Measurements from ENCODE around the gene CSMD2. TPM values are rescaled to one million over a fixed set of nuclear protein-coding genes. Genes with fewer than 3 reads are reported as not detected.

Gene CSMD2
- total and polyA plus RNA-seq, 2 of the 4 experiments (the other 2 are of a cell fraction), result under 0.01 to 0.36 TPM

DNA sequence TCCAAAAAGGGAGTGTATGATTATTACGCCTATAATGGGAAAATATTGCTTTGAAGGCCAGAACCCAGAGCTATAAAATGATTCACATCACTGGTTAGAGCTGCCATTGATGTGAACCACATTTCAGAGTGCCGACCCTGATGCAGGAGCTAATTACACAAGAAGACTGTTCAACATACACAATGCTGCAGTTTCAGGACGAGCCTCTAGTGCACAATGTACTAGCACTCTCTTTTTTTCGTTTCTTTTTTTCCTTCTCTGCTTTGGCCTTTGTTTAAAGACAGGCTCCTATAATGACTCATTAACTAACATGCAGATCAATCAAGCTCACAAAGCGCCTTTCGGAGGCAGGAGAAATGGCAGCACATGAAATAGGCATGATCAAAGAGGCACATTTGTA is 367.2 kb downstream of the CSMD2 start:
- no TSS peak for BruUV-seq (replicated peaks)
- intact Hi-C loops (cut with micrococcal nuclease), result no loop called here
- no peak overlapping the region for H2BK5ac ChIP-seq (ENCODE audit: low read depth, low read length, poor library complexity, severe bottlenecking)
- no peak overlapping the region for H3K27ac ChIP-seq (ENCODE audit: insufficient read depth, low read length)
- in situ Hi-C loops (cut with MboI; ENCODE audit: low sequenced_read_pairs), result no loop called here
- no peak overlapping the region for H4K91ac ChIP-seq (ENCODE audit: insufficient read depth, low read depth, low read length)
- peaks cover 29% of the 10 kb centered on the region for H3K9me3 ChIP-seq (ENCODE audit: control insufficient read depth, insufficient read depth, low read length)
- ATAC-seq (ENCODE audit: low read depth) (no peak), DNase-seq (no peak)
- H3K56ac ChIP-seq (ENCODE audit: extremely low read depth, insufficient read depth, low read length), result no peak overlapping the region
- H3K14ac ChIP-seq (replicated peaks; ENCODE audit: low read depth, low read length), result no peak overlapping the region
- TF ChIP-seq CEBPB (IDR thresholded peaks at IDR 0.05; ENCODE audit: low read depth, low read length) (no peak), CTCF (conservative IDR thresholded peaks at IDR 0.05; ENCODE audit: low read depth, low read length) (no peak), CHD1 (IDR thresholded peaks at IDR 0.05; ENCODE audit: low read depth, low read length) (no peak), FOS (IDR thresholded peaks at IDR 0.05; ENCODE audit: low read depth, low read length) (no peak), BHLHE40 (IDR thresholded peaks at IDR 0.05; ENCODE audit: low read depth, low read length) (no peak), RAD21 (IDR thresholded peaks at IDR 0.05; ENCODE audit: low read length) (no peak), RFX5 (IDR thresholded peaks at IDR 0.05; ENCODE audit: low read depth, low read length) (no peak), RCOR1 (IDR thresholded peaks at IDR 0.05; ENCODE audit: insufficient replicate concordance, low read length) (no peak), POLR2A (IDR thresholded peaks at IDR 0.05; ENCODE audit: low read depth, low read length) (no peak), NFE2L2 (IDR thresholded peaks at IDR 0.05; ENCODE audit: low read depth, low read length) (no peak), MAFK (IDR thresholded peaks at IDR 0.05; ENCODE audit: low read depth, low read length) (no peak), MAZ (IDR thresholded peaks at IDR 0.05; ENCODE audit: borderline replicate concordance, low read depth, low read length) (no peak), SMC3 (IDR thresholded peaks at IDR 0.05; ENCODE audit: low read depth, low read length) (no peak), MXI1 (IDR thresholded peaks at IDR 0.05; ENCODE audit: borderline replicate concordance, low read depth, low read length) (no peak)
- TF ChIP-seq, protein P1, sequence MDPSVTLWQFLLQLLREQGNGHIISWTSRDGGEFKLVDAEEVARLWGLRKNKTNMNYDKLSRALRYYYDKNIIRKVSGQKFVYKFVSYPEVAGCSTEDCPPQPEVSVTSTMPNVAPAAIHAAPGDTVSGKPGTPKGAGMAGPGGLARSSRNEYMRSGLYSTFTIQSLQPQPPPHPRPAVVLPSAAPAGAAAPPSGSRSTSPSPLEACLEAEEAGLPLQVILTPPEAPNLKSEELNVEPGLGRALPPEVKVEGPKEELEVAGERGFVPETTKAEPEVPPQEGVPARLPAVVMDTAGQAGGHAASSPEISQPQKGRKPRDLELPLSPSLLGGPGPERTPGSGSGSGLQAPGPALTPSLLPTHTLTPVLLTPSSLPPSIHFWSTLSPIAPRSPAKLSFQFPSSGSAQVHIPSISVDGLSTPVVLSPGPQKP (IDR thresholded peaks at IDR 0.05; ENCODE audit: borderline replicate concordance, low read depth, low read length), result no peak
- TF ChIP-seq, protein P2, sequence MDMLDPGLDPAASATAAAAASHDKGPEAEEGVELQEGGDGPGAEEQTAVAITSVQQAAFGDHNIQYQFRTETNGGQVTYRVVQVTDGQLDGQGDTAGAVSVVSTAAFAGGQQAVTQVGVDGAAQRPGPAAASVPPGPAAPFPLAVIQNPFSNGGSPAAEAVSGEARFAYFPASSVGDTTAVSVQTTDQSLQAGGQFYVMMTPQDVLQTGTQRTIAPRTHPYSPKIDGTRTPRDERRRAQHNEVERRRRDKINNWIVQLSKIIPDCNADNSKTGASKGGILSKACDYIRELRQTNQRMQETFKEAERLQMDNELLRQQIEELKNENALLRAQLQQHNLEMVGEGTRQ (IDR thresholded peaks at IDR 0.05; ENCODE audit: low read depth, low read length), result no peak
- H2AK9ac ChIP-seq (replicated peaks; ENCODE audit: low read depth, low read length, poor library complexity), result no peak overlapping the region
- H3K4me3 ChIP-seq (ENCODE audit: insufficient read depth, low read depth, low read length), result no peak overlapping the region
- no peak overlapping the region for H3K18ac ChIP-seq (ENCODE audit: low read depth, low read length)
- H4K20me1 ChIP-seq (ENCODE audit: insufficient read depth, low read length), result no peaks in the 10 kb centered on the region
- no peak overlapping the region for H2AFZ ChIP-seq (replicated peaks; ENCODE audit: low read length, poor library complexity)
- H2BK20ac ChIP-seq (ENCODE audit: low read depth, low read length), result no peak overlapping the region
- no peak overlapping the region for H3K23ac ChIP-seq (ENCODE audit: low read depth, low read length)
- dilution Hi-C loops (cut with HindIII; ENCODE audit: low sequenced_read_pairs, unreplicated experiment), result no loop called here
- no peaks in the 10 kb centered on the region for H3K4me1 ChIP-seq (ENCODE audit: control insufficient read depth, insufficient read depth, low read length)
- CTCF ChIA-PET, result no interaction called here
- no peaks in the 10 kb centered on the region for H3K79me1 ChIP-seq (ENCODE audit: low read depth in 1 of 2, low read length in 2 of 2)
- WGBS, 2 experiments (ENCODE audit: extremely low coverage in 2 of 2, insufficient read length in 1 of 2), result 0% methylated on average over 2 of the region's 6 CpGs; no CpG with 5 or more reads in 1 of the 2 experiments
- H3K36me3 ChIP-seq (ENCODE audit: control insufficient read depth, insufficient read depth, low read length), result no peaks in the 10 kb centered on the region
- no peak overlapping the region for H4K5ac ChIP-seq (ENCODE audit: low read depth, low read length)
- H4K8ac ChIP-seq (ENCODE audit: low read depth in 2 of 2, low read length in 2 of 2), result no peak overlapping the region
- no peaks in the 10 kb centered on the region for H3K27me3 ChIP-seq (ENCODE audit: control insufficient read depth, insufficient read depth, low read length)
- H3K4ac ChIP-seq (ENCODE audit: low read depth, low read length), result no peak overlapping the region
- POLR2A ChIA-PET (ENCODE audit: unreplicated experiment), result no interaction called here
- no peak overlapping the region for H2BK120ac ChIP-seq (ENCODE audit: low read depth, low read length)
- H3K9me1 ChIP-seq (ENCODE audit: insufficient read depth, low read length), result no peaks in the 10 kb centered on the region
- no peak overlapping the region for H2BK15ac ChIP-seq (ENCODE audit: low read depth, low read length)
- H3K4me2 ChIP-seq (ENCODE audit: low read depth, low read length), result no peak overlapping the region
- H3K9ac ChIP-seq (ENCODE audit: low read depth, low read length), result no peak overlapping the region
- H2AK5ac ChIP-seq (ENCODE audit: low read depth, low read length), result no peak overlapping the region
